Progenitor cell of endocrine pancreas (in vitro differentiated cells): ENCODE data around the gene KEL. TPM values are rescaled to one million over a fixed set of nuclear protein-coding genes. Genes with fewer than 3 reads are reported as not detected.
A peak's percentile ranks its signal among the peaks of the same experiment; 100 is the strongest.

ENCODE experiments used
- DNase-seq: peaks from one replicate; pipeline ENCODE4 v3.0.0; 2021; ENCODE audit warnings: low spot score; ENCODE audit not compliant: unreplicated experiment
- H3K27ac Mint-ChIP-seq: 2 replicates; pipeline ENCODE4 v1.8.0; 2021; ENCODE audit warnings: mild to moderate bottlenecking, moderate library complexity, mixed read lengths
- H3K27me3 Mint-ChIP-seq: 2 replicates; pipeline ENCODE4 v1.8.0; 2021; ENCODE audit warnings: mixed read lengths
- H3K36me3 Mint-ChIP-seq: 2 replicates; pipeline ENCODE4 v1.8.0; 2022; ENCODE audit warnings: mixed read lengths; ENCODE audit not compliant: insufficient read depth
- H3K4me1 Mint-ChIP-seq: 2 replicates; pipeline ENCODE4 v1.8.0; 2021; ENCODE audit warnings: low read depth, mixed read lengths
- H3K4me3 Mint-ChIP-seq: 2 replicates; pipeline ENCODE4 v1.8.0; 2021; ENCODE audit warnings: low read depth, mild to moderate bottlenecking, moderate library complexity, mixed read lengths
- H3K9me3 Mint-ChIP-seq: 2 replicates; pipeline ENCODE4 v1.8.0; 2021; ENCODE audit warnings: low read depth, mixed read lengths
- CTCF ChIP-seq: fragments of 200-600 bp; sonication (generic); IDR thresholded peaks from one replicate; pipeline ENCODE4 v1.5.0; 2021; ENCODE audit warnings: antibody characterized with exemption, mild to moderate bottlenecking; ENCODE audit not compliant: unreplicated experiment
- total RNA-seq: library from RNA; stranded (reverse); gene quantifications from 2 replicates; pipeline ENCODE4 v1.2.1, GENCODE V29; 2021

Gene KEL
- total RNA-seq, 1 donor from 2014 or later, result 1.7 TPM

GRCh38 chr7:142932386-142933091, 29.6 kb downstream of the KEL start:
- DNase-seq, result no peak
- no peak for TF ChIP-seq CTCF
- Mint-ChIP-seq H3K36me3 (no peaks in the 10 kb centered on the region), H3K4me1 (peaks cover 5% of the 10 kb centered on the region), H3K27me3 (peaks cover 20% of the 10 kb centered on the region), H3K4me3 (no peak overlapping the region), H3K27ac (peak overlapping the region; percentile 33), H3K9me3 (no peaks in the 10 kb centered on the region)

- H3K27me3 Mint-ChIP-seq, result peaks cover 29% of the 10 kb centered on the region
- no peak overlapping the region for H3K4me3 Mint-ChIP-seq
- no peaks in the 10 kb centered on the region for H3K36me3 Mint-ChIP-seq
- peaks cover 3% of the 10 kb centered on the region for H3K4me1 Mint-ChIP-seq
- H3K27ac Mint-ChIP-seq, result no peak overlapping the region
- no peak for DNase-seq
- no peak for TF ChIP-seq CTCF
- no peaks in the 10 kb centered on the region for H3K9me3 Mint-ChIP-seq
These were observed 31.9 kb downstream of the KEL start for GRCh38 chr7:142930126-142930730.

- no peak for TF ChIP-seq CTCF
- no peak for DNase-seq
- H3K27me3 Mint-ChIP-seq, result peaks cover 22% of the 10 kb centered on the region
- H3K4me1 Mint-ChIP-seq, result peaks cover 6% of the 10 kb centered on the region
- no peaks in the 10 kb centered on the region for H3K9me3 Mint-ChIP-seq
- H3K36me3 Mint-ChIP-seq, result no peaks in the 10 kb centered on the region
- H3K27ac Mint-ChIP-seq, result no peak overlapping the region
- no peak overlapping the region for H3K4me3 Mint-ChIP-seq
These were observed 34.2 kb downstream of the KEL start for GRCh38 chr7:142927949-142928348.

- Mint-ChIP-seq H3K9me3 (no peaks in the 10 kb centered on the region), H3K4me1 (peaks cover 5% of the 10 kb centered on the region), H3K27ac (no peak overlapping the region), H3K4me3 (no peak overlapping the region), H3K27me3 (peaks cover 20% of the 10 kb centered on the region), H3K36me3 (no peaks in the 10 kb centered on the region)
- TF ChIP-seq CTCF, result no peak
- DNase-seq, result no peak
These were observed 34.9 kb downstream of the KEL start for GRCh38 chr7:142927085-142927745.

- H3K4me1 Mint-ChIP-seq, result peaks cover 5% of the 10 kb centered on the region
- H3K4me3 Mint-ChIP-seq, result no peak overlapping the region
- H3K27me3 Mint-ChIP-seq, result peaks cover 18% of the 10 kb centered on the region
- no peaks in the 10 kb centered on the region for H3K36me3 Mint-ChIP-seq
- no peak for DNase-seq
- no peaks in the 10 kb centered on the region for H3K9me3 Mint-ChIP-seq
- peak; percentile 31 for TF ChIP-seq CTCF
- no peak overlapping the region for H3K27ac Mint-ChIP-seq
These were observed 36.8 kb downstream of the KEL start for GRCh38 chr7:142925413-142925812.
